ENCODE data around the gene NTRK1. TPM values are rescaled to one million over a fixed set of nuclear protein-coding genes. Genes with fewer than 3 reads are reported as not detected.

The NTRK1 gene
- total and polyA plus RNA-seq, 2 of the 4 experiments (the other 2 are of a cell fraction), result not detected

DNA sequence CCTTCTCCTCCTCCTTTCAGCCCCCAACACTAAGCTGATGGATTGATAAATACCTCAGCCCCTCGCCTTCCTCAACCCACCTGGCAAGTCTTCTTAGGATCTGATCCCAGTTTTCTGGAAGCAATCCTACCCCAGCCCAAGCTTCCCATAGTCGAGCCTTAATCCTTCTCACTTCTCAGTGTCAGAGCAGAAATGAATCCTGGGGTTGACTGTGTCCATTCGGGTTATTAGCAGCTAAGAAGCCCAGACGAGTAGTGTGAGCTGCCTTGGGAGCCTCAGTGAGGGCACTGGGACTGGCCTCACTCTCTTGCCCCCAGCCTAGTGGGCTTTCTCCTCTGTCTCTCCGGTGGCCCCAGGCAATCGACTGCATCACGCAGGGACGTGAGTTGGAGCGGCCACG lies 20.4 kb downstream of the NTRK1 start:
- Histone ChIP-seq H3K9me3 (ENCODE audit: control insufficient read depth, insufficient read depth, low read length) (no peaks in the 10 kb centered on the region), H4K91ac (ENCODE audit: insufficient read depth, low read depth, low read length) (no peak overlapping the region), H3K27me3 (ENCODE audit: control insufficient read depth, insufficient read depth, low read length) (peaks cover 93% of the 10 kb centered on the region), H3K4me2 (ENCODE audit: low read depth, low read length) (no peak overlapping the region), H2BK120ac (ENCODE audit: low read depth, low read length) (no peak overlapping the region), H2AK5ac (ENCODE audit: low read depth, low read length) (no peak overlapping the region), H3K4ac (ENCODE audit: low read depth, low read length) (no peak overlapping the region), H2AK9ac (replicated peaks; ENCODE audit: low read depth, low read length, poor library complexity) (no peak overlapping the region), H3K4me1 (ENCODE audit: control insufficient read depth, insufficient read depth, low read length) (no peaks in the 10 kb centered on the region), H3K36me3 (ENCODE audit: control insufficient read depth, insufficient read depth, low read length) (no peaks in the 10 kb centered on the region), H3K18ac (ENCODE audit: low read depth, low read length) (no peak overlapping the region), H4K8ac (ENCODE audit: low read depth in 2 of 2, low read length in 2 of 2) (no peak overlapping the region), H3K4me3 (ENCODE audit: insufficient read depth, low read depth, low read length) (no peak overlapping the region), H2AFZ (replicated peaks; ENCODE audit: low read length, poor library complexity) (no peak overlapping the region), H2BK5ac (ENCODE audit: low read depth, low read length, poor library complexity, severe bottlenecking) (no peak overlapping the region), H3K23ac (ENCODE audit: low read depth, low read length) (no peak overlapping the region), H4K20me1 (ENCODE audit: insufficient read depth, low read length) (peaks cover 4% of the 10 kb centered on the region; the same call in 1 of the 2 replicates), H2BK15ac (ENCODE audit: low read depth, low read length) (no peak overlapping the region), H3K27ac (ENCODE audit: insufficient read depth, low read length) (no peak overlapping the region), H4K5ac (ENCODE audit: low read depth, low read length) (no peak overlapping the region), H3K79me1 (ENCODE audit: low read depth in 1 of 2, low read length in 2 of 2) (no peaks in the 10 kb centered on the region), H3K56ac (ENCODE audit: extremely low read depth, insufficient read depth, low read length) (no peak overlapping the region), H2BK20ac (ENCODE audit: low read depth, low read length) (no peak overlapping the region), H3K9ac (ENCODE audit: low read depth, low read length) (no peak overlapping the region), H3K9me1 (ENCODE audit: insufficient read depth, low read length) (no peaks in the 10 kb centered on the region), H3K14ac (replicated peaks; ENCODE audit: low read depth, low read length) (no peak overlapping the region)
- TF ChIP-seq, protein P1, sequence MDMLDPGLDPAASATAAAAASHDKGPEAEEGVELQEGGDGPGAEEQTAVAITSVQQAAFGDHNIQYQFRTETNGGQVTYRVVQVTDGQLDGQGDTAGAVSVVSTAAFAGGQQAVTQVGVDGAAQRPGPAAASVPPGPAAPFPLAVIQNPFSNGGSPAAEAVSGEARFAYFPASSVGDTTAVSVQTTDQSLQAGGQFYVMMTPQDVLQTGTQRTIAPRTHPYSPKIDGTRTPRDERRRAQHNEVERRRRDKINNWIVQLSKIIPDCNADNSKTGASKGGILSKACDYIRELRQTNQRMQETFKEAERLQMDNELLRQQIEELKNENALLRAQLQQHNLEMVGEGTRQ (IDR thresholded peaks at IDR 0.05; ENCODE audit: low read depth, low read length), result no peak
- TF ChIP-seq NFE2L2 (IDR thresholded peaks at IDR 0.05; ENCODE audit: low read depth, low read length), result no peak
- TF ChIP-seq MAZ (IDR thresholded peaks at IDR 0.05; ENCODE audit: borderline replicate concordance, low read depth, low read length), result no peak
- no peak for TF ChIP-seq RFX5 (IDR thresholded peaks at IDR 0.05; ENCODE audit: low read depth, low read length)
- no peak for TF ChIP-seq CEBPB (IDR thresholded peaks at IDR 0.05; ENCODE audit: low read depth, low read length)
- dilution Hi-C loops (cut with HindIII; ENCODE audit: low sequenced_read_pairs, unreplicated experiment), result no loop called here
- ChIA-PET CTCF (interaction anchor here (1.1 to 1.2 kb wide), 2 partner anchors 47 to 83 kb away, joined by 4 read pairs; no protein-coding TSS in a partner anchor), POLR2A (ENCODE audit: unreplicated experiment) (no interaction called here)
- no TSS peak for BruUV-seq (replicated peaks)
- ATAC-seq (ENCODE audit: low read depth) (no peak), DNase-seq (no peak)
- WGBS, 2 experiments (ENCODE audit: extremely low coverage in 2 of 2, insufficient read length in 1 of 2), result 47% methylated on average over 5 of the region's 10 CpGs; no CpG with 5 or more reads in 1 of the 2 experiments
- intact Hi-C loops (cut with micrococcal nuclease), result no loop called here
- in situ Hi-C loops (cut with MboI; ENCODE audit: low sequenced_read_pairs), result loop anchor here (10.0 kb wide), 1 partner anchor 186 kb away; no protein-coding TSS in a partner anchor
